Duodenal mucosa (tissue), 2 donors: ENCODE measurements around the gene MGMT.

Experiments used
- H3K27ac ChIP-seq: one replicate; pipeline ENCODE4 v1.7.0; 2013; ENCODE audit warnings: low read depth, low read length
- H3K27me3 ChIP-seq, 2 donors: one replicate each; pipeline ENCODE4 v1.7.0; 2013; ENCODE audit warnings: low read length in 2 of 2, control low read depth in 1 of 2; ENCODE audit not compliant: insufficient read depth in 2 of 2, control insufficient read depth in 1 of 2
- H3K36me3 ChIP-seq, 2 donors: one replicate each; pipeline ENCODE4 v1.7.0; 2013; ENCODE audit warnings: low read length in 2 of 2, control low read depth in 1 of 2; ENCODE audit not compliant: insufficient read depth in 2 of 2, control insufficient read depth in 1 of 2
- H3K4me1 ChIP-seq, 2 donors: one replicate each; pipeline ENCODE4 v1.7.0; 2013; ENCODE audit warnings: low read length in 2 of 2, control low read depth in 1 of 2; ENCODE audit not compliant: insufficient read depth in 2 of 2, control insufficient read depth in 1 of 2
- H3K4me3 ChIP-seq, 2 donors: one replicate each; pipeline ENCODE4 v1.7.0; 2013; ENCODE audit warnings: low read length in 2 of 2, low read depth in 1 of 2
- H3K9ac ChIP-seq, 2 donors: one replicate each; pipeline ENCODE4 v1.7.0; 2013; ENCODE audit warnings: low read length in 2 of 2, low read depth in 1 of 2
- H3K9me3 ChIP-seq, 2 donors: one replicate each; pipeline ENCODE4 v1.7.0; 2013; ENCODE audit warnings: low read length in 2 of 2, control low read depth in 1 of 2; ENCODE audit not compliant: control insufficient read depth in 1 of 2

The MGMT gene

DNA sequence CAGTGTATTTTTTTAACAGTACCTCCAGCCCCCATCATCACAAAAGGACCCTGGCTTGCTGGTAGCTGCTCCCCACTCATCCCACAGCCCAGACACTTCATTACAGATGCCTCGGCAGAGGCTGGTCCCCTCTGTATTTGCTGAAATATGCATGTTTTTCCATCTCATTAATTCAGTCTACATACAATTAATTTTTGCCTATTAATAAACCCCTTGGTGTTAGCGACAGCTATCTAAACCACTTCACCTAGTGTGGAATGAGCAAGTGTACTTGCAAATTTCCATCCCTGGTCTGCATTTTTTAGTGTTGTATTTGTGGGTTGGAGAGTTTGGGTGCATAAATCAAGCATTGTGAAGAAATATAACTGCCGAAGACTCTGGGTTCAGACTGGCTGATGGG, 216.9 kb downstream of the MGMT start:
- Histone ChIP-seq H3K4me3 (no peak overlapping the region), H3K27me3 (no peaks in the 10 kb centered on the region), H3K9ac (no peak overlapping the region), H3K27ac (no peak overlapping the region), H3K4me1 (no peaks in the 10 kb centered on the region), H3K36me3 (no peaks in the 10 kb centered on the region), H3K9me3 (no peaks in the 10 kb centered on the region)

DNA sequence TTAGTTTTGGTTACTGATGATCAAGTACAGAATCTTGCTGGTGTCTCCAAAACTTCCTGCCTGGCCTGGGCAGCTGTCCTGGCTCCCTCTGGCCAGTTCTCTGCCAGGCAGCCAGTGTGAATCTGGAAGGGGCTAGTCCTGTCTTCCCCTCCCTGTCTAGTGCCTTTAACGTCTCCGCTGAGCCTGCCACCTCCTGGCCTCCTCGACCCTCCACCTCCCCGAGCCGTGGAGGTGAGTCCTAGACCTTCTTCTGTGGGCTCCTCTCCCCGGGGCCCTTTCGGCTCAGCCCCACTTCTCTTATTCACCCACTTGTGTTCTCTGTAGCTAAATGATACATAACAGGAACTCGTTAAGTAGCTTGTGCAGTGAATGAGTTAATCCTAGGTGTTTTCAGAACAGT, 218.2 kb downstream of the MGMT start:
- Histone ChIP-seq H3K4me1 (no peaks in the 10 kb centered on the region), H3K4me3 (no peak overlapping the region), H3K9ac (no peak overlapping the region), H3K9me3 (no peaks in the 10 kb centered on the region), H3K36me3 (no peaks in the 10 kb centered on the region), H3K27ac (no peak overlapping the region), H3K27me3 (no peaks in the 10 kb centered on the region)

DNA sequence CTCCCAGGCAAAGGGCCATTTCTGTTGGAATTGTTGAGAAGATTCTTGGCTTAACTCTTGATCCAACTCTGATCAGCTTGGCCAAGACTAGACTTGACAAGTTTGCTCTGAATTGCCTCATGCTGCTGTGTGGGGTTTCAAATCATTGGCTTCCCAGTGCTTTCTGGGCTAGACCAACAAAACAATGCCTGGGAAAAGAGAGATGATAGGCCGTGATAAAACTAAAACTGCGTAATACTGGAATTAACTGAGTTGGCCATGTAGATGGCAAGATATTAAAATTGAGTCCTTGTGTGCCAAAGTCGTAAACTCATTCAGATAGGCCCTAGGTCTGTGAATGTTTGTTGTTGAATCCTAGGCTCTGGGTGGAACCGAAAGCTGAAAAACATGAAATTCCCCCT, 222.6 kb downstream of the MGMT start:
- no peaks in the 10 kb centered on the region for H3K4me1 ChIP-seq
- H3K4me3 ChIP-seq, result no peak overlapping the region
- H3K27me3 ChIP-seq, result no peaks in the 10 kb centered on the region
- H3K9me3 ChIP-seq, result no peaks in the 10 kb centered on the region
- no peaks in the 10 kb centered on the region for H3K36me3 ChIP-seq
- no peak overlapping the region for H3K9ac ChIP-seq
- H3K27ac ChIP-seq, result no peak overlapping the region

DNA sequence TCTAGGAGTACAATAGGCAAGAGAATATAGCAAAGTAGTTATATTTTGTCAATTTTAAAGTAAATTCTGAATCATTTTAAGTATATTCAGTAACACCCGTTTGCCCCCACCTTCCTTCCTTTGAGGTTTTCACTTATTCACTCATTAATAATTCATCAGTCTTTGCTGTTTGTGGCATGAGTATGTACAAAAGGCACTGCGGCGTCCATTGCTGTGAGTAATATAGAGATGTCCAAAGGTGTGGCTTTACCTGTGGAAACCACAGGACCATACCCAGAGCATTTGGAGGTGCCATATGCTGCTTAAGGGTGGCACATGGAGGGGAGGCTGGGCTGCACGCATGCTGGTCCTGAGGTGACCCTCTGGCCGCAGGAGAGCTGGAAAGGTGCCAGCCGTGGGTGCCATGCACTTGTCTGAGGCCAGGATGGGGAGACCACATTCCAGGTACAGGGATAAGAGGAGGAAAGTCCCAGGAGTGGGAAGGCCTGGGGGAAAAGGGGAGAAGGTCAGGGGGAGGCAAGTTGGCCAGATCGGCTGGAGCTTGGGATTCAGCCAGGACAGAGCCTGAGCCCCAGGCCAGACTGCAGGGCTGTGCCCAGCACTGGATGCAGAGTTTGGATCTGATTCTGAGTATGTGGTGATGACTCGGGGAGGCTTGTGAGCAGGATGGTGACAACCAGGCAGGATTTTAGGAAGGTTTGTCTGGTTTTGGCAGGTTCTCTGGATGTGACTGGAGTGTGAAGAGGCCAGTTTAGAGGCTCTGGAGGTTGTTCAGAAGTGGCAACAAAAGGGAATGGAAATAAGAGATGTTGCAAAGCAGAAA, 223.4 kb downstream of the MGMT start:
- Histone ChIP-seq H3K27me3 (no peaks in the 10 kb centered on the region), H3K4me3 (no peak overlapping the region), H3K4me1 (no peaks in the 10 kb centered on the region), H3K27ac (no peak overlapping the region), H3K9me3 (no peaks in the 10 kb centered on the region), H3K9ac (no peak overlapping the region), H3K36me3 (no peaks in the 10 kb centered on the region)

DNA sequence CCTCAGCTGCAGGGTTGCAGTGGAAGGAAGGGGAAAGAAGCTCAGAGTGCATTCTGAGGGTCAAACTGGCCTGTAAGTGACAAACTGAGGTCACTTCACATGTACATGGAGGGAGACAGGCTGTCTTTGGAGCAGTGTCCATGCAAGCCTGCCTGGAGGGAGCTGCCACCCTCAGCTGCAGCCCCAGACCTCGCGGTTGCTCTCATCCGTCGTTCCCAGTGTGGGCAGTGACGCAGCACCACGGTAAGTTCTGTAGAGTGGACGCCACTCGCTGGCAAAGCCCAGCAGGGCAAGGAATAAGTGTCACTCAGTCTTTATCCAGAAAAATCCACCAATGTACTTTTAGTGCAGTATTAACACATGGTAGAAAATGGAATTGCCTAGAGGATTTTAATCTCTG, 225.7 kb downstream of the MGMT start:
- no peaks in the 10 kb centered on the region for H3K4me1 ChIP-seq
- H3K9me3 ChIP-seq, result no peaks in the 10 kb centered on the region
- H3K27ac ChIP-seq, result no peak overlapping the region
- H3K9ac ChIP-seq, result no peak overlapping the region
- no peaks in the 10 kb centered on the region for H3K36me3 ChIP-seq
- H3K4me3 ChIP-seq, result no peak overlapping the region
- no peaks in the 10 kb centered on the region for H3K27me3 ChIP-seq

DNA sequence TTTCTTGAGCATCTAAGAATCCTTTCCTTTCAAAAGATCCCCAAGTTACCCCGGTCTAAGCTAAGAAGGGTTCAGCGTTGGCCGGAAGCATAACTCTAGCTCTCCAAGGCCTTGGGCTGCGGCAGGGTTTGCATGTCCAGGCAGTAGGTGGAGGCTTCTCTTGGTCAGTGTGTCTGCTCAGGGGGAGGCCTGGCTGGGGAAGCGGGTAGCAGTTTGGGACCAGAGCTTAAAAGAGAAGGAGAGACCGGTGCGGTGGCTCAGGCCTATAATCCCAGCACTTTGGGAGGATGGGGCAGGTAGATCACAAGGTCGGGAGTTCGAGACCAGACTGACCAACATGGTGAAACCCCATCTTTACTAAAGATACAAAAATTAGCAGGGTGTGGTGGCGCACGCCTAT, 226.3 kb downstream of the MGMT start:
- no peak overlapping the region for H3K27ac ChIP-seq
- no peaks in the 10 kb centered on the region for H3K27me3 ChIP-seq
- no peaks in the 10 kb centered on the region for H3K4me1 ChIP-seq
- no peak overlapping the region for H3K9ac ChIP-seq
- no peaks in the 10 kb centered on the region for H3K9me3 ChIP-seq
- no peaks in the 10 kb centered on the region for H3K36me3 ChIP-seq
- no peak overlapping the region for H3K4me3 ChIP-seq

DNA sequence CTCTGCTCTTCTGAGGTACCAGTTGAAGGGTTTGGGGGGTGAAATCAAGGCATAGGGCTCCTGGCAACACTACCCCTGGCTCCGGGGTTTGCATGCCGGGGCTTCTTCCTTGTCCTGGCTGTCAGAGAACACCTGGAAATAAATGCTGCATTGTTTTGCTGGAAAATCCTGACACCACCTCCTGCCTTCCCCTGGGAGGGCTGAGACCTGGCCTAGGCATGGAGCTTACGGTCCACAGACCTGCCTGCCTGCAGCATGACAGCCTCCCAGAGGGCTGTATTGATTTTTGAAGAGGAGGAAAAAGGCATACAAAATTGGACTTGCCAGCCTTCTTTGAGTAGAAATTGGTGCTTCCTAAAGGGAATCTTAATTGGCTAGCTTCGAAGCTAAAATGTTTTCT, 227.1 kb downstream of the MGMT start:
- Histone ChIP-seq H3K9ac (no peak overlapping the region), H3K27me3 (no peaks in the 10 kb centered on the region), H3K27ac (no peak overlapping the region), H3K4me1 (no peaks in the 10 kb centered on the region), H3K9me3 (no peaks in the 10 kb centered on the region), H3K36me3 (no peaks in the 10 kb centered on the region), H3K4me3 (no peak overlapping the region)

DNA sequence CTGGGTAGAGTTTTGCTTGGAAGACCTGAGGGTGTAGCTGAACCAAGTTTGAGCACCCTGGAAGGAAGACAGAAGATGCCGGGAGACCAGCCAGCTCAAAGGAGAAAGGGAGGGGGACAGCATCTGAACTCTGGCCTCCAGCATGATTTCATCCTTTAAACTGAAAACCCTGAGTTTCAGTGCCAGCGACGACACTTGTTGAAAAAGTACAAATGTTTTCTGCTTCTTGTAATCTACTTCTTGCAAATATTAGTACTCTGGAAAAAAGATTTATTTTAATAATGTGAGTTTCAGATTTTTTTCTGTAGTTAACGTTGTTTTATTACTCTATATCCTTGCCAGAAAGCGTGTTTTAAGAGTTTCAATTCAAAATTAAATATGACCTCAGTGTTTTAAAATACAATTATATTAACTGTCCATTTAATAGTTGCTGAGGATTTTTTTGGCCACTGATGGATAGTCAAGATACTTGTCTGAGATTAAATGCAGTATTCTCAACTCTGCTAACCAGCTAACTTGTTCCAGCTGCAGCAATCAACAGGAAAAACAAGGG, 227.7 kb downstream of the MGMT start:
- H3K4me1 ChIP-seq, result no peaks in the 10 kb centered on the region
- no peaks in the 10 kb centered on the region for H3K9me3 ChIP-seq
- H3K36me3 ChIP-seq, result no peaks in the 10 kb centered on the region
- no peak overlapping the region for H3K4me3 ChIP-seq
- no peak overlapping the region for H3K9ac ChIP-seq
- no peak overlapping the region for H3K27ac ChIP-seq
- H3K27me3 ChIP-seq, result no peaks in the 10 kb centered on the region

DNA sequence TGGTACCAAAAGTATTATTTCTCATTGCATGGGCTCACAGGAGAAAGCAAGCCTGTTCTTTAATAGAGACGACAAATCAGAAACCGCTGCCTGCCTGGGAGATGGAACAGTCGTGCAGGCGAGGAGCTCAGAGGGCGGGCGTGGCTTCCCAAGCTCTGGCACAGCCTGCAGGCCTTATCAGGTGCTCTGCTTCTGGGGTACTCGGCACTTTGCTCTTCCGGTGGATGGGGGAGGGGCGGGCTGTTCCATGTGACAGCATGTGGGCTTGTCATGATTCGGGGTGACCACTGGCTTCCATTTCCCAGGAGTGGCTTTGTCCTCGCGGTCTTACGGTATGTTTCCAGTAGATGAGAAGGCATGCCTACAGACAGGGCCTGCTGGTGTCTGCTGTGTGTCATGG, 228.6 kb downstream of the MGMT start:
- Histone ChIP-seq H3K9ac (no peak overlapping the region), H3K36me3 (no peaks in the 10 kb centered on the region), H3K27me3 (no peaks in the 10 kb centered on the region), H3K4me3 (no peak overlapping the region), H3K4me1 (no peaks in the 10 kb centered on the region), H3K27ac (no peak overlapping the region), H3K9me3 (no peaks in the 10 kb centered on the region)

DNA sequence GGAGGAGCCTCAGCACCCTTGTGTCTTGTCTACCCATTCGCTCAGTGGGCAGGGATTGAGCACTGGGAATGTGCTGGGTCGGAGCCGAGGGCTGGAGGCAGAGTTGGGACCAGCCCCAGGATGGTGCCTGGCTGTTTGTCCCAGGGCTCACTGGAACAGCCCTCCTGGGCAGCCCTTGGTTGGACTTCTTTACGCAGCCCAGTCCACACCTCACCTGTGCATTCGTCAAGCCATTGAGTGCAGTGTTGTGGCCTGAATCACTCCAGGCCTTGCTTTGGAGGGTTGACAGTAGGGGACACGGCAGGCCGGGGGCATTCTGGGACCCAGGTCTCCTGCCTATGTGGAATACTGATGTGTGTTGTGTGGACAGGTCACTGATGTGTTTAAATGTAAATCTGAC, 229.6 kb downstream of the MGMT start:
- no peaks in the 10 kb centered on the region for H3K4me1 ChIP-seq
- no peaks in the 10 kb centered on the region for H3K36me3 ChIP-seq
- no peak overlapping the region for H3K4me3 ChIP-seq
- no peaks in the 10 kb centered on the region for H3K27me3 ChIP-seq
- no peak overlapping the region for H3K9ac ChIP-seq
- no peak overlapping the region for H3K27ac ChIP-seq
- H3K9me3 ChIP-seq, result no peaks in the 10 kb centered on the region
